GM12878 (cell line): ENCODE results near the gene CASTOR1. TPM values are rescaled to one million over a fixed set of nuclear protein-coding genes. Genes with fewer than 3 reads are reported as not detected.

Source experiments
- ATAC-seq: fragments of 200-7000 bp; cut with Tn5 transposase; 3 replicates; pipeline ENCODE4 v1.9.1; 2020; ENCODE audit warnings: mild to moderate bottlenecking, moderate library complexity
- BruUV-seq: library from RNA; stranded (reverse); fragments of 400-500 nt; replicated peaks from 2 replicates; lab custom pipeline; 2021; lab: Mats Ljungman, UMichigan
- CTCF ChIA-PET: fragments of 300-600 bp; sonication (Branson Sonifier 250); formaldehyde crosslinking; extraction: SDS; loops from one replicate; lab custom pipeline; 2021; ENCODE audit warnings: inconsistent platforms; lab: Yijun Ruan, JAX
- POLR2A ChIA-PET: fragments of 350-600 bp; formaldehyde crosslinking; extraction: SDS; loops from one replicate; lab custom pipeline; 2021; ENCODE audit warnings: inconsistent platforms; lab: Charles Lee
- RAD21 ChIA-PET: fragments of 300-600 bp; sonication (Branson Sonifier 250); formaldehyde crosslinking; loops from one replicate; lab custom pipeline; 2023; ENCODE audit warnings: antibody characterized with exemption; ENCODE audit not compliant: unreplicated experiment; lab: Charles Lee
- SMC1A ChIA-PET: fragments of 300-600 bp; sonication (Branson Sonifier 250); formaldehyde crosslinking; loops from one replicate; lab custom pipeline; 2023; ENCODE audit not compliant: unreplicated experiment, uncharacterized antibody; lab: Charles Lee
- DNase-seq: peaks from one replicate; pipeline ENCODE4 v3.0.0-alpha.2; 2011; ENCODE audit warnings: low read depth, low spot score
- FAIRE-seq: peaks from 3 replicates; lab custom pipeline; 2011; peaks lifted over from hg19 to GRCh38; lab: Jason Lieb, UNC
- H2AFZ ChIP-seq: 2 replicates; pipeline ENCODE4 v1.6.0; 2011; ENCODE audit warnings: low read depth, low read length, control low read depth; ENCODE audit not compliant: control insufficient read depth
- H3K27ac ChIP-seq: 2 replicates; pipeline ENCODE4 v1.5.1; 2011; ENCODE audit warnings: control low read depth; ENCODE audit not compliant: control insufficient read depth, insufficient read depth
- H3K27me3 ChIP-seq, 2 experiments: replicated peaks in 1 of 2; 2 replicates each; pipeline versions ENCODE4 v1.6.0 to v1.6.1; 2011; ENCODE audit warnings: low read length in 1 of 2; ENCODE audit not compliant: control insufficient read depth in 2 of 2, insufficient read depth in 2 of 2
- H3K36me3 ChIP-seq, 2 experiments: 2 replicates each; pipeline ENCODE4 v1.5.1; 2011; ENCODE audit warnings: low read length in 1 of 2; ENCODE audit not compliant: control insufficient read depth in 2 of 2, insufficient read depth in 2 of 2
- H3K4me1 ChIP-seq: 2 replicates; pipeline ENCODE4 v1.6.1; 2011; ENCODE audit warnings: mild to moderate bottlenecking, low read length, moderate library complexity, mixed read lengths; ENCODE audit not compliant: control insufficient read depth, insufficient read depth
- H3K4me2 ChIP-seq: 2 replicates; pipeline ENCODE4 v1.6.0; 2011; ENCODE audit warnings: control low read depth; ENCODE audit not compliant: control insufficient read depth, insufficient read depth
- H3K4me3 ChIP-seq: fragments of 200-600 bp; sonication (generic); 2 replicates; pipeline ENCODE4 v1.5.1; 2016
- H3K79me2 ChIP-seq: 2 replicates; pipeline ENCODE4 v1.6.0; 2011; ENCODE audit warnings: low read length; ENCODE audit not compliant: control insufficient read depth, insufficient read depth
- H3K9ac ChIP-seq: 2 replicates; pipeline ENCODE4 v1.8.0; 2011; ENCODE audit warnings: low read length, control low read depth, mixed read lengths; ENCODE audit not compliant: control insufficient read depth, insufficient read depth
- H3K9me3 ChIP-seq: replicated peaks from 3 replicates; pipeline ENCODE4 v1.5.1; 2011; ENCODE audit warnings: mild to moderate bottlenecking, low read length; ENCODE audit not compliant: control insufficient read depth, insufficient read depth
- H4K20me1 ChIP-seq: 2 replicates; pipeline ENCODE4 v1.6.0; 2011; ENCODE audit not compliant: control insufficient read depth, insufficient read depth
- BACH1 ChIP-seq: fragments of 450-650 bp; IDR thresholded peaks from 2 replicates; pipeline ENCODE4 v1.6.1; 2017; ENCODE audit warnings: mild to moderate bottlenecking, borderline replicate concordance
- ETV6 ChIP-seq, 2 experiments: fragments of 450-650 bp in 1 of 2; IDR thresholded peaks in 1 of 2; conservative IDR thresholded peaks in 1 of 2; 2 replicates each; pipeline ENCODE4 v1.6.1; 2014; ENCODE audit warnings: antibody characterized with exemption in 1 of 2, borderline replicate concordance in 1 of 2, low read depth in 1 of 2, mild to moderate bottlenecking in 1 of 2, moderate library complexity in 1 of 2
- FOS ChIP-seq: IDR thresholded peaks from 3 replicates; pipeline ENCODE4 v1.6.1; 2011; ENCODE audit warnings: borderline replicate concordance; ENCODE audit not compliant: insufficient read length; ENCODE audit errors: extremely low read depth
- HDAC2 ChIP-seq: fragments of 200-600 bp; sonication (generic); IDR thresholded peaks from 2 replicates; pipeline ENCODE4 v1.6.1; 2017
- HSF1 ChIP-seq: fragments of 150-350 bp; IDR thresholded peaks from 2 replicates; pipeline ENCODE4 v1.6.1; 2014; ENCODE audit warnings: mild to moderate bottlenecking, low read depth, low read length
- JUND ChIP-seq: IDR thresholded peaks from 2 replicates; pipeline ENCODE4 v1.6.1; 2012; ENCODE audit warnings: low read depth, mild to moderate bottlenecking, low read length, improper control_type of control experiment, moderate library complexity
- MEF2A ChIP-seq: IDR thresholded peaks from 2 replicates; pipeline ENCODE4 v1.6.1; 2011; ENCODE audit warnings: low read depth, mild to moderate bottlenecking, low read length, moderate library complexity; ENCODE audit not compliant: insufficient read depth
- MLLT1 ChIP-seq: fragments of 450-650 bp; IDR thresholded peaks from 2 replicates; pipeline ENCODE4 v1.6.1; 2016; ENCODE audit warnings: mild to moderate bottlenecking
- MYC ChIP-seq: IDR thresholded peaks from 2 replicates; pipeline ENCODE4 v1.6.1; 2011; ENCODE audit warnings: mild to moderate bottlenecking, low read length, moderate library complexity, inconsistent platforms; ENCODE audit not compliant: insufficient read depth, insufficient replicate concordance, insufficient read length, severe bottlenecking
- NBN ChIP-seq: fragments of 450-650 bp; IDR thresholded peaks from 2 replicates; pipeline ENCODE4 v1.6.1; 2016
- PAX8 ChIP-seq: fragments of 450-650 bp; IDR thresholded peaks from 2 replicates; pipeline ENCODE4 v1.6.1; 2017; ENCODE audit warnings: mild to moderate bottlenecking, moderate library complexity
- RAD51 ChIP-seq: fragments of 450-650 bp; IDR thresholded peaks from 2 replicates; pipeline ENCODE4 v1.6.1; 2016; ENCODE audit warnings: moderate library complexity, mild to moderate bottlenecking, inconsistent platforms
- RFX5 ChIP-seq: IDR thresholded peaks from 2 replicates; pipeline ENCODE4 v1.6.1; 2011; ENCODE audit warnings: low read depth, low read length, improper control_type of control experiment
- SIN3A ChIP-seq: IDR thresholded peaks from 2 replicates; pipeline ENCODE4 v1.6.1; 2012; ENCODE audit warnings: low read depth, low read length, improper control_type of control experiment
- USF2 ChIP-seq: IDR thresholded peaks from 2 replicates; pipeline ENCODE4 v1.6.1; 2011; ENCODE audit warnings: low read depth, low read length, improper control_type of control experiment, borderline replicate concordance
- YY1 ChIP-seq: IDR thresholded peaks from 2 replicates; pipeline ENCODE4 v1.6.1; 2011; ENCODE audit warnings: low read depth, mild to moderate bottlenecking, low read length
- ZNF217 ChIP-seq: fragments of 450-650 bp; IDR thresholded peaks from 2 replicates; pipeline ENCODE4 v1.6.1; 2017; ENCODE audit warnings: antibody characterized with exemption, mild to moderate bottlenecking
- WGBS: methylation state at CpG from one replicate; pipeline ENCODE4 v1.1.6; 2016; ENCODE audit warnings: low lambda C conversion rate; ENCODE audit not compliant: insufficient replicate concordance, insufficient coverage; ENCODE audit errors: missing lambda C conversion rate; 5-methylcytosine and 5-hydroxymethylcytosine counted together
- in situ Hi-C: fragments of 300-500 bp; cut with MboI; formaldehyde crosslinking; loops from 9 replicates; pipeline ENCODE4 v1.14.3; 2018; ENCODE audit warnings: mixed read lengths
- intact Hi-C: fragments of 100-400 bp; cut with micrococcal nuclease; formaldehyde crosslinking; loops from one replicate; pipeline ENCODE4 v1.14.2; 2022; ENCODE audit not compliant: unreplicated experiment
- polyA plus RNA-seq, 11 experiments: library from polyadenylated mRNA; depleted of rRNA in 4 of 11; unstranded in 6 of 11; stranded (reverse) in 5 of 11; fragments of >200 nt; fragmentation: Nextera tagmentation in 4 of 11; fragmentation: Illumina TruSeq in 1 of 11; extraction: Ambion mirVana in 4 of 11; extraction: Trizol in 1 of 11; gene quantifications; 1 replicate in 1 of 11; 2 replicates in 10 of 11; pipeline versions ENCODE4 v1.2.1 to v1.2.3, GENCODE V29; 2011 to 2016; ENCODE audit warnings: inconsistent platforms in 2 of 11, missing spikeins in 2 of 11, low read depth in 1 of 11
- total RNA-seq, 4 experiments: library from RNA; depleted of rRNA in 3 of 4; stranded (reverse); fragments of >200 nt in 3 of 4; fragmentation: Illumina TruSeq in 1 of 4; extraction: Trizol in 1 of 4; gene quantifications; 2 replicates each; pipeline versions ENCODE4 v1.2.1 to v1.2.3, GENCODE V29; 2013 to 2021

Gene CASTOR1
- total and polyA plus RNA-seq, 10 of the 15 experiments (the other 5 are each of a cell fraction or from before 2014, with no cell fraction given): 0.31 to 9.1 (median 3.3) TPM

DNA sequence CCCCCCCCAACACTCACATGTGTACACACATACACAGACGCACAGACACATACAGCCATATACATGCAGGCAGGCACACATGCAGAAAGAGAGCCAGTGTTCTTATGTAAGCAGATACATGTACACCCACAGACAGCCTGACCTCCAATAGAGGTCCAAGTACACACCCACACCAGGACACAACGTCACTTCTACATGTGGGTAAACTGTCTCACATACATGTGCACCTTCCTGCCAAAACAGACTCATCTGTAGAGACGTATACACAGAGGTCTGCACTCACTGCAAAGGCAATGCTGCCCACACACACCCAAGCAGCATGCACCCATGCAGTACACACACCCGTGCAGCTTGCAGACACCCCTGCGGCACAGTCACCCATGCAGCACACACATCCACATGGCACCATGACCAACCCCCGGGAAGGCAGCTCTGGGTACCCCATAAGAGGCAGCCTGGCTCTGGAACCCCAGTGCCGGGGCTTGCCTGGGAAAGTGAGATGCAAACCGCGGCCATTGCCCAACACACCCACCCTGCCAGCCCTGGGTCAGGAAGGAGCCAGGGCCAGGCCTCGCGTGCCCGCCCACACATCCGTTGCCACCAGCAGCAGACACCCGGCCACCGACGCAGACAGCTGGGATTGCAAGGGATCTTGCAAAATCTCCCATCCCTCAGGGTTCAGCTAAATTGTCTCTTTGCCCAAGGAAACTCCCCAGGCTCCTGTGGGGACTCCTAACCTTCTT is 10.1 kb downstream of the CASTOR1 start:
- no peak for FAIRE-seq
- H3K9me3 ChIP-seq: no peaks in the 10 kb centered on the region
- ChIA-PET POLR2A (no interaction called here), CTCF (interaction anchor here (1.1 to 2.7 kb wide), 5 partner anchors 9 to 172 kb away, joined by 3 to 16 read pairs (median 3); partner anchors contain the start of gene RNF215), RAD21 (no interaction called here), SMC1A (interaction anchor here (1.2 to 1.5 kb wide), 2 partner anchors 9 to 15 kb away, joined by 3 to 10 read pairs; no protein-coding TSS in a partner anchor)
- no TSS peak for BruUV-seq
- no peaks in the 10 kb centered on the region for H3K4me1 ChIP-seq
- intact Hi-C loops: no loop called here
- H3K36me3 ChIP-seq: no peaks in the 10 kb centered on the region
- 48% methylated on average over 16 of the region's 16 CpGs for WGBS
- no peaks in the 10 kb centered on the region for H4K20me1 ChIP-seq
- ATAC-seq: no peak; the same call in 2 of the 3 replicates
- H3K27ac ChIP-seq: no peak overlapping the region
- no peaks in the 10 kb centered on the region for H3K79me2 ChIP-seq
- TF ChIP-seq PAX8: no peak
- TF ChIP-seq RAD51: no peak
- no peak for TF ChIP-seq BACH1
- TF ChIP-seq NBN: no peak
- TF ChIP-seq ETV6 (conservative IDR thresholded peaks at IDR 0.05 in 1 of 2, IDR thresholded peaks at IDR 0.05 in 1 of 2; ENCODE audit: borderline replicate concordance in 1 of 2, low read depth in 1 of 2): no peak
- no peak for TF ChIP-seq SIN3A
- no peak for TF ChIP-seq HDAC2
- no peak for TF ChIP-seq USF2
- TF ChIP-seq MYC: no peak
- no peak for TF ChIP-seq MEF2A
- no peak for TF ChIP-seq YY1
- TF ChIP-seq HSF1: no peak
- TF ChIP-seq FOS: no peak
- TF ChIP-seq JUND: no peak
- no peak for TF ChIP-seq ZNF217
- TF ChIP-seq RFX5: no peak
- TF ChIP-seq MLLT1: no peak
- no peak overlapping the region for H3K4me2 ChIP-seq
- no peak overlapping the region for H3K4me3 ChIP-seq
- H3K9ac ChIP-seq: no peak overlapping the region
- no peak for DNase-seq
- in situ Hi-C loops: no loop called here
- H2AFZ ChIP-seq: no peak overlapping the region
- H3K27me3 ChIP-seq: no peaks in the 10 kb centered on the region; a peak in 1 of 4 replicates
